Natural killer cell (primary cell): ENCODE results near the gene EFHB. TPM values are rescaled to one million over a fixed set of nuclear protein-coding genes. Genes with fewer than 3 reads are reported as not detected.
"Not testable (repeated sequence)": the region's sequence is repeated elsewhere in the genome, so short reads cannot be mapped to it uniquely, and the experiment has no call there.

Experiments
- ATAC-seq, 3 donors: fragments of 150-1000 bp in 2 of 3; fragments of 200-7000 bp in 1 of 3; cut with Tn5 transposase; 1 replicate in 1 of 3; 2 replicates in 2 of 3; pipeline ENCODE4 v1.10.0; 2021; ENCODE audit warnings: mild to moderate bottlenecking in 2 of 3, moderate library complexity in 2 of 3
- DNase-seq, 2 donors: peaks; one replicate each; pipeline versions ENCODE4 v3.0.0 to v3.0.0-alpha.2; 2013 to 2021; ENCODE audit warnings: mixed read lengths in 1 of 2
- H3K27ac ChIP-seq: one replicate; pipeline ENCODE4 v1.5.1; 2013; ENCODE audit warnings: mild to moderate bottlenecking, low read length
- H3K27me3 ChIP-seq: one replicate; pipeline ENCODE4 v1.6.1; 2013; ENCODE audit warnings: low read length; ENCODE audit not compliant: control insufficient read depth, insufficient read depth
- H3K36me3 ChIP-seq: one replicate; pipeline ENCODE4 v1.6.1; 2013; ENCODE audit warnings: low read length; ENCODE audit not compliant: control insufficient read depth, insufficient read depth
- H3K4me1 ChIP-seq: one replicate; pipeline ENCODE4 v1.6.1; 2013; ENCODE audit warnings: low read length; ENCODE audit not compliant: control insufficient read depth, insufficient read depth
- H3K4me3 ChIP-seq: one replicate; pipeline ENCODE4 v1.5.1; 2013; ENCODE audit warnings: low read length
- H3K9me3 ChIP-seq: one replicate; pipeline ENCODE4 v1.6.1; 2013; ENCODE audit warnings: low read length; ENCODE audit not compliant: control insufficient read depth, insufficient read depth
- H3K27ac Mint-ChIP-seq, 2 donors: one replicate each; pipeline ENCODE4 v1.8.0; 2022; ENCODE audit warnings: mild to moderate bottlenecking in 2 of 2, mixed read lengths in 2 of 2, moderate library complexity in 1 of 2
- H3K27me3 Mint-ChIP-seq, 2 donors: one replicate each; pipeline ENCODE4 v1.8.0; 2022; ENCODE audit warnings: low read depth in 2 of 2, mixed read lengths in 2 of 2
- H3K36me3 Mint-ChIP-seq: one replicate; pipeline ENCODE4 v1.8.0; 2022; ENCODE audit warnings: mixed read lengths
- H3K4me1 Mint-ChIP-seq, 2 donors: one replicate each; pipeline ENCODE4 v1.8.0; 2022; ENCODE audit warnings: mixed read lengths in 2 of 2
- H3K4me3 Mint-ChIP-seq: one replicate; pipeline ENCODE4 v1.8.0; 2022; ENCODE audit warnings: mild to moderate bottlenecking, moderate library complexity, mixed read lengths
- H3K9me3 Mint-ChIP-seq, 2 donors: one replicate each; pipeline ENCODE4 v1.8.0; 2022; ENCODE audit warnings: mixed read lengths in 2 of 2
- CTCF ChIP-seq: fragments of 200-600 bp; IDR thresholded peaks from one replicate; pipeline ENCODE4 v1.8.0; 2022; ENCODE audit warnings: antibody characterized with exemption
- WGBS: methylation state at CpG from one replicate; pipeline ENCODE4 v1.1.7; 2013; ENCODE audit warnings: missing lambda C conversion rate; ENCODE audit not compliant: insufficient coverage; 5-methylcytosine and 5-hydroxymethylcytosine counted together
- intact Hi-C: fragments of 100-400 bp; cut with micrococcal nuclease; formaldehyde crosslinking; loops from one replicate; pipeline ENCODE4 v1.14.2; 2022
- total RNA-seq, 4 donors: library from RNA; stranded (reverse); fragments of 120-200 nt in 1 of 4; gene quantifications; one replicate each; pipeline versions ENCODE4 v1.2.3 to v1.2.4, GENCODE V29; 2013 to 2022

Gene EFHB
- total RNA-seq, 3 donors from 2014 or later (not counting 1 experiment from before 2014, with no cell fraction given), result 0.68 to 4.9 TPM; not detected in 1

GRCh38 chr3:19901918-19902317, 32.1 kb downstream of the EFHB start:
- no peak overlapping the region for H3K4me3 Mint-ChIP-seq
- TF ChIP-seq CTCF, result no peak
- no peak for ATAC-seq
- no peaks in the 10 kb centered on the region for H3K36me3 ChIP-seq
- no peaks in the 10 kb centered on the region for H3K9me3 ChIP-seq
- no peak overlapping the region for H3K4me3 ChIP-seq
- H3K27me3 Mint-ChIP-seq, result no peaks in the 10 kb centered on the region
- DNase-seq, result no peak
- no peak overlapping the region for H3K27ac Mint-ChIP-seq
- H3K36me3 Mint-ChIP-seq, result peaks cover 10% of the 10 kb centered on the region
- H3K27ac ChIP-seq, result no peak overlapping the region
- H3K4me1 Mint-ChIP-seq, result no peaks in the 10 kb centered on the region
- no peaks in the 10 kb centered on the region for H3K9me3 Mint-ChIP-seq
- 68% methylated on average over 4 of the region's 4 CpGs for WGBS
- intact Hi-C loops, result no loop called here
- H3K27me3 ChIP-seq, result no peaks in the 10 kb centered on the region
- no peaks in the 10 kb centered on the region for H3K4me1 ChIP-seq

DNA sequence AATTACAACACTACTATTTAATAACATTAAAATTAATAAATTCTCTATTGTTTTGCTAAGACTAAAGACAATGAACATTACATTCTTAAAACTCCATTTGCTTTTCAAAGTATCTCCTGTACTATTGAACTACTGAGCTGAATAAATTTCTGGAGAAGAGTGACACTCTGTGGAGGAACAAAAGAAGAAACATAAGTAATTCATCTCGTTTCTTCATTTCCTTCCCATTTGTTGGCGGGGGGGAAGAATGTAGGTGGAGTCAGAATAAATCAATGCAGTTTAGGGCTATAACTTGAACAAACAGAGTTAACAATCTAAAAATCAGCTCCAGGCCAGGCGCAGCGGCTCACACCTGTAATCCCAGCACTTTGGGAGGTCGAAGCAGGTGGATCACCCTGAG, 32.7 kb downstream of the EFHB start:
- Histone ChIP-seq H3K4me3 (no peak overlapping the region), H3K27me3 (no peaks in the 10 kb centered on the region), H3K27ac (no peak overlapping the region), H3K9me3 (no peaks in the 10 kb centered on the region), H3K36me3 (no peaks in the 10 kb centered on the region), H3K4me1 (no peaks in the 10 kb centered on the region)
- no peak for TF ChIP-seq CTCF
- no peaks in the 10 kb centered on the region for H3K4me1 Mint-ChIP-seq
- intact Hi-C loops, result no loop called here
- H3K36me3 Mint-ChIP-seq, result peaks cover 10% of the 10 kb centered on the region
- H3K9me3 Mint-ChIP-seq, result no peaks in the 10 kb centered on the region
- H3K4me3 Mint-ChIP-seq, result no peak overlapping the region
- no peak for DNase-seq
- ATAC-seq, result no peak
- 92% methylated on average over 4 of the region's 5 CpGs for whole genome bisulfite sequencing
- H3K27ac Mint-ChIP-seq, result no peak overlapping the region
- no peaks in the 10 kb centered on the region for H3K27me3 Mint-ChIP-seq

DNA sequence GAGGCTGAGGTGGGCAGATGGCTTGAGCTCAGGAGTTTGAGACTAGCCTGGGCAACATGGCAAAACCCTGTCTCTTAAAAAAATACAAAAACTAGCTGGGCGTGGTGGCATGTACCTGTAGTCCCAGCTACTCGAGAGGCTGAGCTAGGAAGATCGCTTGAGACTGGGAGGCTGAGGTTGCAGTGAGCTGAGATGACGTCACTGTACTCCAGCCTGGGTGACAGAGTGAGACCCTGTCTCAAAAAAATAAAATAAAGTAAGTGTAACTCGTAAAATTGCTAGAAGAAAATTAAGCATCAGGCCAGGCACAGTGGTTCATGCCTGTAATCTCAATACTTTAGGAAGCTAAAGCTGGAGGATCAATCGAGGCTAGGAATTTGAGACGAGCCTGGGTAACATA, 34.2 kb downstream of the EFHB start:
- H3K36me3 Mint-ChIP-seq, ATAC-seq, H3K4me3 Mint-ChIP-seq, H3K36me3 ChIP-seq, H3K4me1 Mint-ChIP-seq, H3K9me3 ChIP-seq, intact Hi-C loops, DNase-seq, H3K4me1 ChIP-seq, H3K27ac ChIP-seq, H3K27me3 Mint-ChIP-seq, H3K27ac Mint-ChIP-seq, H3K9me3 Mint-ChIP-seq, H3K27me3 ChIP-seq, H3K4me3 ChIP-seq: not testable (repeated sequence)
- 91% methylated on average over 7 of the region's 7 CpGs for WGBS

GRCh38 chr3:19899264-19899663, 34.8 kb downstream of the EFHB start:
- intact Hi-C loops, result no loop called here
- DNase-seq (no peak), ATAC-seq (no peak)
- Histone ChIP-seq H3K4me1 (no peaks in the 10 kb centered on the region), H3K27me3 (no peaks in the 10 kb centered on the region), H3K9me3 (no peaks in the 10 kb centered on the region), H3K36me3 (no peaks in the 10 kb centered on the region), H3K27ac (no peak overlapping the region), H3K4me3 (no peak overlapping the region)
- H3K4me3 Mint-ChIP-seq, result no peak overlapping the region
- WGBS, result 86% methylated on average over 2 of the region's 2 CpGs
- H3K27me3 Mint-ChIP-seq, result no peaks in the 10 kb centered on the region
- no peaks in the 10 kb centered on the region for H3K4me1 Mint-ChIP-seq
- no peak overlapping the region for H3K27ac Mint-ChIP-seq
- no peaks in the 10 kb centered on the region for H3K36me3 Mint-ChIP-seq
- TF ChIP-seq CTCF, result no peak
- no peaks in the 10 kb centered on the region for H3K9me3 Mint-ChIP-seq
